K562 (cell line): ENCODE measurements around the gene OLFML2A. TPM values are rescaled to one million over a fixed set of nuclear protein-coding genes. Genes with fewer than 3 reads are reported as not detected.

Experiments
- ATAC-seq: fragments of 200-7000 bp; cut with Tn5 transposase; 3 replicates; pipeline ENCODE4 v1.9.1; 2020; ENCODE audit warnings: moderate library complexity
- BruUV-seq: library from RNA; stranded (reverse); fragments of 400-500 nt; replicated peaks from 2 replicates; lab custom pipeline; 2021; lab: Mats Ljungman, UMichigan
- CTCF ChIA-PET: fragments of 300-600 bp; formaldehyde crosslinking; extraction: SDS; loops from one replicate; lab custom pipeline; 2021; ENCODE audit warnings: low intra/inter-chr PET ratio; lab: Yijun Ruan, JAX
- POLR2A ChIA-PET: fragments of 300-600, 350-650 bp; sonication (Branson Sonifier 250); formaldehyde crosslinking; extraction: SDS; loops from one replicate; lab custom pipeline; 2021; ENCODE audit warnings: antibody characterized with exemption, inconsistent platforms; lab: Yijun Ruan, JAX
- DNase-seq, 4 experiments: peaks; one replicate each; pipeline versions ENCODE4 v3.0.0 to v3.0.0-alpha.2; 2011 to 2018; ENCODE audit warnings: low spot score in 3 of 4, mixed read lengths in 3 of 4; ENCODE audit errors: extremely low read depth in 1 of 4
- FAIRE-seq: peaks from 2 replicates; lab custom pipeline; 2011; peaks lifted over from hg19 to GRCh38; lab: Jason Lieb, UNC
- H2AFZ ChIP-seq: 2 replicates; pipeline ENCODE4 v1.6.0; 2011; ENCODE audit warnings: low read depth, low read length, control low read depth, inconsistent platforms
- H3K27ac ChIP-seq: fragments of 200-600 bp; 3 replicates; pipeline ENCODE4 v1.8.0; 2011; ENCODE audit warnings: low read depth, mild to moderate bottlenecking, control low read depth, inconsistent platforms, low read length, moderate library complexity, mixed read lengths; ENCODE audit errors: extremely low read depth
- H3K27me3 ChIP-seq, 2 experiments: fragments of 300-600 bp in 1 of 2; 2 replicates in 1 of 2; 3 replicates in 1 of 2; pipeline versions ENCODE4 v1.6.0 to v1.8.0; 2011; ENCODE audit warnings: inconsistent platforms in 2 of 2, low read length in 2 of 2, mild to moderate bottlenecking in 1 of 2, mixed read lengths in 1 of 2, moderate library complexity in 1 of 2; ENCODE audit not compliant: control insufficient read depth in 2 of 2, insufficient read depth in 2 of 2
- H3K36me3 ChIP-seq: fragments of 300-600 bp; 3 replicates; pipeline ENCODE4 v1.8.0; 2011; ENCODE audit warnings: mild to moderate bottlenecking, low read length, inconsistent platforms; ENCODE audit not compliant: control insufficient read depth, insufficient read depth
- H3K4me1 ChIP-seq, 2 experiments: fragments of 200-600 bp in 1 of 2; replicated peaks in 1 of 2; 2 replicates in 1 of 2; 3 replicates in 1 of 2; pipeline versions ENCODE4 v1.5.1 to v1.8.0; 2011; ENCODE audit warnings: inconsistent platforms in 2 of 2, low read length in 2 of 2, mild to moderate bottlenecking in 1 of 2, mixed read lengths in 1 of 2, moderate library complexity in 1 of 2; ENCODE audit not compliant: control insufficient read depth in 2 of 2, insufficient read depth in 2 of 2
- H3K4me2 ChIP-seq: 2 replicates; pipeline ENCODE4 v1.6.1; 2011; ENCODE audit warnings: low read length, control low read depth, inconsistent platforms, mixed read lengths; ENCODE audit not compliant: insufficient read depth
- H3K4me3 ChIP-seq: fragments of 200-600 bp; sonication (generic), shearing (Covaris generic); 2 replicates; pipeline ENCODE4 v1.5.1; 2016; ENCODE audit warnings: control low read depth, inconsistent platforms
- H3K79me2 ChIP-seq: fragments of 200-600 bp; 3 replicates; pipeline ENCODE4 v1.8.0; 2011; ENCODE audit warnings: low read length, inconsistent platforms; ENCODE audit not compliant: control insufficient read depth, insufficient read depth
- H3K9ac ChIP-seq, 2 experiments: 2 replicates each; pipeline versions ENCODE4 v1.6.0 to v1.6.1; 2011; ENCODE audit warnings: low read depth in 2 of 2, low read length in 2 of 2, control low read depth in 1 of 2, inconsistent platforms in 1 of 2, mild to moderate bottlenecking in 1 of 2, mixed read lengths in 1 of 2; ENCODE audit not compliant: insufficient read depth in 1 of 2
- H3K9me1 ChIP-seq: one replicate; pipeline ENCODE4 v1.6.0; 2011; ENCODE audit warnings: inconsistent platforms, mild to moderate bottlenecking, low read length, moderate library complexity; ENCODE audit not compliant: control insufficient read depth, insufficient read depth
- H3K9me3 ChIP-seq: replicated peaks from 2 replicates; pipeline ENCODE4 v1.5.1; 2011; ENCODE audit warnings: low read depth, low read length, inconsistent platforms; ENCODE audit not compliant: control insufficient read depth, insufficient read depth
- H4K20me1 ChIP-seq: replicated peaks from 2 replicates; pipeline ENCODE4 v1.6.1; 2011; ENCODE audit warnings: low read length, inconsistent platforms, mixed read lengths; ENCODE audit not compliant: control insufficient read depth, insufficient read depth
- ARID4B ChIP-seq: sonication (generic); formaldehyde crosslinking; IDR thresholded peaks from 2 replicates; pipeline ENCODE4 v1.8.0; 2022; ENCODE audit warnings: mild to moderate bottlenecking, missing genetic modification reagents
- HBP1 ChIP-seq: fragments of 450-650 bp; formaldehyde crosslinking; IDR thresholded peaks from 2 replicates; pipeline ENCODE4 v1.4.0; 2022; ENCODE audit warnings: missing genetic modification characterization
- MYNN ChIP-seq, 2 experiments: sonication (generic); formaldehyde crosslinking in 1 of 2; IDR thresholded peaks; 2 replicates each; pipeline versions ENCODE4 v1.5.0 to v1.6.1; 2016 to 2020; ENCODE audit warnings: antibody characterized with exemption in 1 of 2, missing genetic modification reagents in 1 of 2
- POLR2A ChIP-seq: fragments of 450-650 bp; conservative IDR thresholded peaks from 2 replicates; pipeline ENCODE4 v1.6.1; 2016
- POLR2AphosphoS2 ChIP-seq: IDR thresholded peaks from 2 replicates; pipeline ENCODE4 v1.6.1; 2012; ENCODE audit warnings: low read length, improper control_type of control experiment
- RBFOX2 ChIP-seq: fragments of 200-400 bp; formaldehyde crosslinking; IDR thresholded peaks from 2 replicates; pipeline ENCODE4 v1.6.1; 2017; ENCODE audit warnings: low read depth, mild to moderate bottlenecking, low read length, moderate library complexity
- SIRT6 ChIP-seq: IDR thresholded peaks from one replicate; pipeline ENCODE4 v1.6.1; 2012; ENCODE audit warnings: low read depth, mild to moderate bottlenecking, control low read depth, inconsistent platforms, low read length, moderate library complexity
- SP1 ChIP-seq: sonication (generic); formaldehyde crosslinking; IDR thresholded peaks from 2 replicates; pipeline ENCODE4 v1.8.1; 2022; ENCODE audit warnings: mild to moderate bottlenecking, missing genetic modification reagents
- SPI1 ChIP-seq: IDR thresholded peaks from 2 replicates; pipeline ENCODE4 v1.6.1; 2011; ENCODE audit warnings: low read depth, low read length, control low read depth, borderline replicate concordance
- SUPT5H ChIP-seq: fragments of 450-650 bp; IDR thresholded peaks from 2 replicates; pipeline ENCODE4 v1.6.1; 2016
- USF2 ChIP-seq: sonication (generic); formaldehyde crosslinking; IDR thresholded peaks from 2 replicates; pipeline ENCODE4 v1.5.0; 2020; ENCODE audit warnings: missing genetic modification reagents
- ZKSCAN1 ChIP-seq: fragments of 150-350 bp; IDR thresholded peaks from 2 replicates; pipeline ENCODE4 v1.6.1; 2016; ENCODE audit warnings: low read depth, low read length
- ZNF263 ChIP-seq: sonication (generic); formaldehyde crosslinking; IDR thresholded peaks from 2 replicates; pipeline ENCODE4 v1.8.0; 2022; ENCODE audit warnings: mild to moderate bottlenecking, missing genetic modification reagents, borderline replicate concordance
- ZNF586 ChIP-seq: fragments of 450-650 bp; formaldehyde crosslinking; conservative IDR thresholded peaks from 2 replicates; pipeline ENCODE4 v1.4.0; 2020; ENCODE audit warnings: mild to moderate bottlenecking, moderate library complexity
- WGBS: fragments of 100-300 bp; shearing (Covaris generic); methylation state at CpG from one replicate; pipeline ENCODE4 v1.1.6; 2016; ENCODE audit warnings: low coverage, mixed read lengths; ENCODE audit not compliant: insufficient coverage; ENCODE audit errors: missing lambda C conversion rate; 5-methylcytosine and 5-hydroxymethylcytosine counted together
- in situ Hi-C: fragments of 300-500 bp; cut with MboI; formaldehyde crosslinking; loops from 4 replicates; pipeline ENCODE4 v1.15.0; 2018; ENCODE audit warnings: inconsistent platforms, mixed read lengths
- intact Hi-C: fragments of 100-400 bp; cut with micrococcal nuclease; formaldehyde crosslinking; loops from 2 replicates; pipeline ENCODE4 v1.14.2; 2022
- polyA plus RNA-seq, 8 experiments: library from polyadenylated mRNA; depleted of rRNA in 4 of 8; stranded (reverse) in 5 of 8; unstranded in 3 of 8; fragments of >200 nt; fragmentation: Nextera tagmentation in 2 of 8; fragmentation: Illumina TruSeq in 1 of 8; extraction: Ambion mirVana in 2 of 8; extraction: Trizol in 1 of 8; gene quantifications; 2 replicates each; pipeline versions ENCODE4 v1.2.1 to v1.2.3, GENCODE V29; 2011 to 2014; ENCODE audit warnings: inconsistent platforms in 1 of 8, missing spikeins in 1 of 8
- total RNA-seq, 7 experiments: library from RNA; depleted of rRNA in 6 of 7; stranded (reverse); fragments of >200 nt in 6 of 7; fragmentation: Illumina TruSeq in 2 of 7; extraction: Trizol in 2 of 7; gene quantifications; 2 replicates each; pipeline versions ENCODE4 v1.2.1 to v1.2.3, GENCODE V29; 2011 to 2021; ENCODE audit warnings: low replicate concordance in 1 of 7

OLFML2A gene
- total and polyA plus RNA-seq, 9 of the 15 experiments (the other 6 are each of a cell fraction or from before 2014, with no cell fraction given), result 0.16 TPM; not detected in 8

GRCh38 chr9:124859803-124860581 is 83.1 kb downstream of the OLFML2A start:
- H3K36me3 ChIP-seq, result peaks cover 59% of the 10 kb centered on the region
- H3K9me1 ChIP-seq, result peaks cover 15% of the 10 kb centered on the region
- no peak for ATAC-seq
- in situ Hi-C loops (loop anchor here (10.0 kb wide), 1 partner anchor 285 kb away; the partner anchor contains the start of gene SCAI), intact Hi-C loops (loop anchor here (5.0 kb wide), 1 partner anchor 32 kb away; no protein-coding TSS in a partner anchor)
- peaks cover 22 to 53% of the 10 kb centered on the region in 2 experiments for H3K4me1 ChIP-seq
- no peaks in the 10 kb centered on the region; the same call in 1 of the 2 replicates for H3K9me3 ChIP-seq
- peak overlapping the region; percentile 94 for H3K27ac ChIP-seq
- ChIA-PET CTCF (interaction anchor here (0.9 to 1.1 kb wide), 2 partner anchors 65 to 148 kb away, joined by 3 read pairs; no protein-coding TSS in a partner anchor), POLR2A (interaction anchor here (0.6 to 2.9 kb wide), 10 partner anchors 8 to 95 kb away, joined by 3 to 39 read pairs (median 6); partner anchors contain the start of genes NR6A1 and WDR38)
- WGBS, result 24% methylated on average over 10 of the region's 10 CpGs
- DNase-seq, result no peak
- no TSS peak for BruUV-seq
- no peak for FAIRE-seq
- peak overlapping the region; percentile 99 for H3K4me3 ChIP-seq
- no peaks in the 10 kb centered on the region for H3K27me3 ChIP-seq
- H4K20me1 ChIP-seq, result peaks cover 51% of the 10 kb centered on the region
- H3K79me2 ChIP-seq, result peaks cover 59% of the 10 kb centered on the region
- H2AFZ ChIP-seq, result no peak overlapping the region
- peak overlapping the region; percentile 97 to 100 for H3K9ac ChIP-seq
- peak overlapping the region; percentile 98 for H3K4me2 ChIP-seq
- TF ChIP-seq HBP1 (CRISPR knock-in tag) (peak; percentile 27; the same call in 1 of the 2 replicates), SPI1 (peak; percentile 52; the same call in 1 of the 2 replicates), ZNF586 (CRISPR knock-in tag) (no peak), SIRT6 (peak; percentile 51), RBFOX2 (peak; percentile 15; the same call in 1 of the 2 replicates), MYNN (IDR thresholded peaks at IDR 0.05) (no peak), MYNN (CRISPR knock-in tag; IDR thresholded peaks at IDR 0.05) (0 out of 2 replicates have a peak, but pooled peaks have one; percentile 17), POLR2AphosphoS2 (0 out of 2 replicates have a peak, but pooled peaks have one; percentile 20), POLR2A (peak; percentile 59; the same call in 1 of the 2 replicates), USF2 (no peak), ARID4B (CRISPR knock-in tag) (peak; percentile 53; the same call in 1 of the 2 replicates), ZNF263 (CRISPR knock-in tag) (no peak), SUPT5H (0 out of 2 replicates have a peak, but pooled peaks have one; percentile 40), SP1 (CRISPR knock-in tag) (peak; percentile 65; the same call in 1 of the 2 replicates), ZKSCAN1 (no peak)
